Measurements from ENCODE around the gene TNPO3. TPM values are rescaled to one million over a fixed set of nuclear protein-coding genes. Genes with fewer than 3 reads are reported as not detected.

Gene TNPO3
- total RNA-seq, 1 donor from 2014 or later: 96.2 TPM

DNA sequence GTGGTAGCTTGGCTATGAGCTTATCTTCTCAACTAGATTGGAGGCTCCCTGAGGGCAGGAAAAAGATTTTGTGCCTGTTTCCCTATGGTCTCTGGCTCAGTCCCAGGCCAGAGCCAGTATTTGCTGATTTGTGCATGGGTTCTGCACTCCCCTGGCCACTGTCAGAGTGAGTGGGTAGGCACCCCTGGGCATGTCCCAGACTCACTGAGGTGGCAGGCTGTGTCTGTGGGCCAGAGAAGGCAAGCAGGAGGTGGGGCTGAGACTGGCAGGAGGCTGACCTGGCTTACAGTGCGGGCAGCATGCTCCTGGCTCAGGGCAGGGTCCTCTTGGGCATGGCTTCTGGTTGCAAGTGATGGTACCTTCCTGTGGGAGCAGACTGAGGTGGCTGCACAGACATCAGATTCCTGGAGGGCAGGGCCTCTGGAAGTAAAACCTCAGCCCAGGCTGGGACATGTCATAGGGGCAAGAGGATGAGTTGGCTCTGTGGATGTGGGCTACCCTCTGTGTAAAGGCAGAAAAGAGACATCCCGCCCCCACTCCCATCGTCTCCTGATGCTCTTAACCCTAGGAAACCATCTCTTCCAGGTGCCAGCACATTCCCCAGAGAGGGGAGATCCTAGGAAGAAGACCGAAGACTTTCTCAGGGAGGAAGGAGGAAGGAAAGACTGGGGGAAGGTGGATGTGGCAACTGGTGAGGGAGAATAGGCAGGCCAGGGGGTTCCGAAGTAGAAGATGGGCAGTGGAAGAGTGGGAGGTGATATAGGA, 148.7 kb downstream of the TNPO3 start:
- no peaks in the 10 kb centered on the region for H3K9me3 Mint-ChIP-seq
- no peaks in the 10 kb centered on the region for H3K9me3 ChIP-seq (ENCODE audit: low read depth)
- no peaks in the 10 kb centered on the region for H4K20me1 ChIP-seq (ENCODE audit: low read depth)
- no peak overlapping the region for H3K27ac ChIP-seq
- H3K27ac Mint-ChIP-seq: peak overlapping the region; percentile 14
- H3K9ac ChIP-seq: no peak overlapping the region
- H2AFZ ChIP-seq (replicated peaks): no peak overlapping the region
- H3K4me3 ChIP-seq: no peak overlapping the region
- H3K79me2 ChIP-seq (ENCODE audit: low read depth): no peaks in the 10 kb centered on the region
- peaks cover 24% of the 10 kb centered on the region for H3F3A ChIP-seq (ENCODE audit: low read depth)
- H3K36me3 ChIP-seq: no peaks in the 10 kb centered on the region
- peak overlapping the region; percentile 62 for H3K4me3 Mint-ChIP-seq
- peaks cover 28% of the 10 kb centered on the region for H3K4me1 Mint-ChIP-seq
- TF ChIP-seq CTCF (IDR thresholded peaks at IDR 0.05) (no peak), EZH2phosphoT487 (IDR thresholded peaks at IDR 0.05) (no peak), EZH2 (IDR thresholded peaks at IDR 0.05) (no peak)
- peaks cover 16% of the 10 kb centered on the region for H3K27me3 Mint-ChIP-seq (ENCODE audit: insufficient read depth, low read depth)
- no peak for DNase-seq (ENCODE audit: low spot score)
- no peaks in the 10 kb centered on the region for H3K36me3 Mint-ChIP-seq
- H3K4me2 ChIP-seq: no peak overlapping the region
- peaks cover 21% of the 10 kb centered on the region for H3K27me3 ChIP-seq
- peaks cover 21% of the 10 kb centered on the region for H3K4me1 ChIP-seq

DNA sequence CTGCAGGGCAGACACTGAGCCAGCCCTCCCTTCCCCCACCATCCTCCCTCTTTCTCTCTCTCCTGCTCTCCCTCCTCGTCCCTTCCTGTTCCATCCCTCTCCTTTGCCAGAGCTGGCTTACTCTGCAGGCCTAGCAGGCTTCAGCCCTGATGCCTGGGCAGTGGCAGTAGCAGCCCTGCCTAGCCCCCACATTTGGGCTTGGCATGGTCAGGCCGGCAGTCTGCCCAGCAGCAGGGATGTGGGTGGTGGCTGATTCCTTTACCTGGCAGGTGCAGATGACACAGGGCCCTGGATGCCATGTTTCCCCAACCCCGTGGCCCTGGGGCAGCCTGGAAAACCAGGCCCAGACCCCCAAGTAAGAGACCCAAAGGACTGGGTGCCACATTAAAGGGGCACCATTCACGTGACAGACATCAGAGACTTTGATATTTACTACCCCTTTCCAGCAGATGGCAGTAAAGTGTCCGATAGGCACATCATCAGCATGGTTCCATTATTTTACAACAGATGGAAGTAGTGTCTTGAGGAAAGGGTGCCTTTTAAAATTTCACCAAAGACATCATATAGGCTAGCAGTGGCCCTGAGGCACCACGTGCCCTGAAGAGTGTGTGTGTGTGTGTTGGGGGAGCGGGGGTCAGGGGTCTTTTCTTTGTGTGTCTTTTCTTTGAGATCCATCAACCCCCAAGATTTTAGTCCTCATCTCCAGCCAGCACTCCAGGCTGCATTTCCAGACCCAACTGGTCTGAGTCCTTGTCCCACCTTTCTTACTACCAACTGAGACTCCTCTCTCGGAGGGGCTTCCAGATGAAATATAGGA, 150.3 kb downstream of the TNPO3 start:
- peaks cover 18% of the 10 kb centered on the region for H3K4me1 Mint-ChIP-seq
- Histone ChIP-seq H3K4me3 (no peak overlapping the region), H3F3A (ENCODE audit: low read depth) (peaks cover 9% of the 10 kb centered on the region), H3K9ac (no peak overlapping the region), H3K9me3 (ENCODE audit: low read depth) (no peaks in the 10 kb centered on the region), H3K79me2 (ENCODE audit: low read depth) (no peaks in the 10 kb centered on the region), H3K27ac (no peak overlapping the region), H4K20me1 (ENCODE audit: low read depth) (no peaks in the 10 kb centered on the region), H3K4me2 (no peak overlapping the region), H2AFZ (replicated peaks) (peak overlapping the region; percentile 71), H3K27me3 (peaks cover 7% of the 10 kb centered on the region), H3K4me1 (peaks cover 9% of the 10 kb centered on the region), H3K36me3 (no peaks in the 10 kb centered on the region)
- peak; percentile 71 for DNase-seq (ENCODE audit: low spot score)
- no peaks in the 10 kb centered on the region for H3K36me3 Mint-ChIP-seq
- H3K27ac Mint-ChIP-seq: no peak overlapping the region
- no peak overlapping the region for H3K4me3 Mint-ChIP-seq
- peaks cover 5% of the 10 kb centered on the region for H3K9me3 Mint-ChIP-seq
- TF ChIP-seq EZH2 (IDR thresholded peaks at IDR 0.05) (no peak), EZH2phosphoT487 (IDR thresholded peaks at IDR 0.05) (no peak), CTCF (IDR thresholded peaks at IDR 0.05) (peak; percentile 67)
- peaks cover 14% of the 10 kb centered on the region for H3K27me3 Mint-ChIP-seq (ENCODE audit: insufficient read depth, low read depth)

Small RNA genes within 50 kb of the gene (small RNA-seq; reads per million reads assigned to genes)
- gene RN7SL306P: not detected

Other genes starting within 250 kb of the TNPO3 start
- 6.7 and 23.7 TPM in 2 replicates for gene FLNC, start 224.7 kb downstream of the TNPO3 start, total RNA-seq (ENCODE audit: low replicate concordance)
- gene ATP6V1F, start 192.3 kb downstream of the TNPO3 start, total RNA-seq (ENCODE audit: low replicate concordance): 61.4 and 81.8 TPM in 2 replicates
- 0.06 and 3.5 TPM in 2 replicates for gene KCP, start 144.4 kb downstream of the TNPO3 start, total RNA-seq (ENCODE audit: low replicate concordance)
- gene IRF5, start 117.2 kb downstream of the TNPO3 start, total RNA-seq (ENCODE audit: low replicate concordance): 0.22 and 0.28 TPM in 2 replicates
- 34.5 and 52.7 TPM in 2 replicates for gene TSPAN33, start 89.6 kb upstream of the TNPO3 start, total RNA-seq (ENCODE audit: low replicate concordance)
- gene SMO, start 133.5 kb upstream of the TNPO3 start, total RNA-seq (ENCODE audit: low replicate concordance): 46.0 and 114 TPM in 2 replicates
- 36.1 and 39.3 TPM in 2 replicates for gene AHCYL2, start 169.9 kb upstream of the TNPO3 start, total RNA-seq (ENCODE audit: low replicate concordance)

All from neural progenitor cell (in vitro differentiated cells).